Measurements from ENCODE around the gene SLCO3A1. TPM values are rescaled to one million over a fixed set of nuclear protein-coding genes. Genes with fewer than 3 reads are reported as not detected.

The SLCO3A1 gene
- total RNA-seq, 2 donors from 2014 or later = 13.0 to 15.1 TPM

- intact Hi-C loops (cut with DNase I, micrococcal nuclease) = no loop called here
- DNase-seq (no peak), ATAC-seq (no peak)
Observed at GRCh38 chr15:92149029-92149428, 295.5 kb downstream of the SLCO3A1 start.

DNA sequence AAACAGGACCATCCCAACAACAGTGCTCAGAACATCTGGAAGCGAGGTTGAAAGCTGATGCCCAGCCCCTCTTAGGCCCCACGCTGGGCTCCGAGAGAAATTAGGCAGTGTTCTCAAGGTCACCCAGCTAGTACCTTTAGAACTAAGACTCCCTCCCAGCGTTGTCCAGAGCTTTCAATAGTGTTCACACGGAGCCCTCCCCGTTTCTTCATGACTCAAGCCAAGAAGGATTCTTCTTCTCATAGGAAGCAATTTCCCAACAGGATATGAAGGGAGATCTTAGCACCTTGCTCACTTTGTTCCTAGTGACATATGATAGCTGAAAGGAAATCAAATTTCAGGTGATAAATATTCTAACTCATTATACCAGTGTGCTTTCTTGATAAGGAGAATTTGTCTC lies 296.0 kb downstream of the SLCO3A1 start:
- ATAC-seq (no peak), DNase-seq (no peak)
- intact Hi-C loops (cut with DNase I, micrococcal nuclease) = no loop called here

DNA sequence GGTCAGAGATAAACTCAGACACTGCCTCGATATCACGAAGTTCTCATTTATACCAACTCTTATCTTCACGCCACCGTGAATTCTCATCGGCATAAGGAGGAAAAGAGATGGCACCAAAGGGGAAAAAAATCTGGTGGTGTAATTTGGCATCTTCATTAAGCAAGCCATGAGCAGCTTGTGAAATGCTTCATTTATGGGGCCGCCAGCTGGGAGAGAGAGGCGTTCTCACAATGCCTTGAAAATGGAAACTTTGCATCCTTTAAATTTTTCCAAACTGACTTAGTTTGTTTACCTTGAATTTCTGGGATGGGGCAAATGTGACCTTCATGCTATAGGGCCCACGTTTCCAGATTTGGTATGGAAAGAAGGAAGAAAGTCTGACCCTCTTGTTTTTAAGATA lies 297.7 kb downstream of the SLCO3A1 start:
- intact Hi-C loops (cut with DNase I, micrococcal nuclease) = no loop called here
- no peak for ATAC-seq
- DNase-seq = no peak

DNA sequence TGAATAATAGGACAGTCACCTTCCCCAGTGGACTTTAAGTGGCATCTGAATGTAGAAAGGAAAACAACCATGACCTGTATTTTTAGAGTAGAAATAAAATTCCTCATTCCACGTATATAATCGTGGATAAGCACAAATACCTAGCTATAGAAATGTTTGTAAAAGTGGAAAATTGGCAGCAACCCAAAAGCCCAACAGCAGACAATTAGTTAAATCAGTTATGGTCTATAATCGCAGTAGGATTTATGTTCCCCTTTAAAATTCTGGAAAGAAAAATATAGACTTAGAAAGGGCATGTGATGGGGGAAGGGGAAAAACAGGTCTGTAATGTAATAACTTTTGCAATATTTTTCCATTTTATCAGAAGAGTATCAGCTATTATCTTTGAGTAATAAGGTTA lies 298.2 kb downstream of the SLCO3A1 start:
- ATAC-seq = no peak
- DNase-seq = no peak
- intact Hi-C loops (cut with DNase I, micrococcal nuclease) = no loop called here

DNA sequence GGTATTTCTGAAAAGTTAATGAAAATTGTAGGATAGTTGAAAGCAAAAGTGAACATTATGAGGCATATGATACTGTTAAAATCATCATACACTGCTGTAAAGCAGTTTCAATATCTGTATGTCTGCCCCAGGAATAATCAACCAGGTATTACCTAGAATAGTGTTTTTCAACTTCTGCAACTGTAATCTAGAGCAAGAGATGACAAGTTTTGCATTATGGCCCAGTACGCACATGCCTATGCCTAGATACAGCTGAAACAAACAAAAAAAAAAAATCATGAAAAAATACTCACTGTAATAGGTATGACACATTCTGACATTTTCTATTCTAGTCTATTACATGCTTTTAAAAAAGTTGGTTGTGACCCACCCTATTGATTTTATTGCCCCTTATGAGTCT lies 299.5 kb downstream of the SLCO3A1 start:
- no peak for ATAC-seq

DNA sequence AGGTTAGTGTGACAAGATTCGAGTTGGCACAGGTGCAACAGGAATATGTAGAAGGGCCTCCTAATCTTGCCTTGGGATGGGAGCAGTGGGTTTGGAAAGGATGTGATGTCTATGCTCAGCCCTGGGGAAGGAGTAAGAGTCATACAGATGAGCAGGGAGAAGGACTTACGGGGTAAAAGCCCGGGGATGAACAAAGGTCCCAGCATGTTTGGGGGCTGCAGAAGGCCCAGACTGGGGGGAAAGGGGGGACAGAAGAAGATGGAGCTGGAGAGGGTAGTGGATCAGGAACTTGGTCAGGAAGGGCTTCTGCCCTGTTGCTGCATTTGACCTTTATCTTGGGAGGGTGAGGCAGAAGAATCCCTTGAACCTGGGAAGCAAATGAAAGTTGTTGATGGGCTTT lies 300.1 kb downstream of the SLCO3A1 start:
- DNase-seq = no peak
- no peak for ATAC-seq
- intact Hi-C loops (cut with DNase I, micrococcal nuclease) = no loop called here

More for the DNA sequence above, 299.5 kb downstream of the SLCO3A1 start:
- no peak for DNase-seq
- intact Hi-C loops (cut with DNase I, micrococcal nuclease) = no loop called here

DNA sequence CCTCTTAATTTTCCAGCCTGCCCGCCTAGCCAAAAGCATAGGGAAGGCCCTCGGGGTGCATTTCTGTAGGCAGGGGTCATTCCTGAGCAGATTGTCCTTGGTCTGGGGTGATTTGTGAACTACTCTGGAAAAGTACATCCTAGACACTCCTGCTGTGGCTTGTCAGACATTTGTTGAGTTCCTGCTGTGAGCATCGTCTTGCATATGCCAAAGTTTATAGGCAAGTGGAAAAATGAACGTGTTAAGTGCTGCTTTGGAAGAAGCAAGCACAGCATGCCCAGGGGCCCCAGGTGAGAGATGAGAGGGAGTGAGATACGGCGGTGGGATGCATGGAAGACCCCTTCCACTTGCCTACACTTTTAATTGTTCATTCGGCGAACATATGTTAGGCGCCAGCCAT lies 302.4 kb downstream of the SLCO3A1 start:
- intact Hi-C loops (cut with DNase I, micrococcal nuclease) = no loop called here
- no peak for DNase-seq
- ATAC-seq = no peak

DNA sequence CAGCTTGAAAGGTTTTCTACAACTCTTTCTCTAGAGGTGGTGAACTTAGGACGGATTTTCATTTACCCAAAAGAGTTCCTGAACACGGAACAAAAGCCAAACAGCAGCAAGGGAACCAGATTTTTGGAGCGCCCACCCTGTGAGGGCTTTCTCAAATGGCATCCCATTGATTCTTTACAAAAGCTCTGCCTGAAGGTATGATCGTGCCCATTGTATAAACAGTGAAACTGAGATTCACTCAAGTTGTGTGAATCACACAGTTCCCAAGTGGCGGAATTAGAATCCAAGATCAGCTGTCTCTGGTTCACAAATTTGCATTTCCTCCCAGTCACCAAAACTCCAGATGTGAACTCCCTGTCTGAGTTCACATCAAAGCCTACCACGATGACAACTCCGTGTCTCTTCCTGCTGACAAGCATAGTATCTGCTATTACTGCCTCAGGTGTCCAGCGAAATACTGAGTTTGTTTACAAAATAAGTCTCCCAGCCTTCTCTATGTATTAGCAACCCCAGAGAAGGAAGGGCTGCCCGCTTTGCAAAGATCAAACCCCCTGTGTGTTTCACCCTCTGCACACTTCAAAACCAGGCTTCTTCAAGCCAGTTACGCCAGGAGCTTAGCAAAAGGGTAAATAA lies 304.3 kb downstream of the SLCO3A1 start:
- DNase-seq (no peak), ATAC-seq (no peak)
- intact Hi-C loops (cut with DNase I, micrococcal nuclease) = no loop called here

DNA sequence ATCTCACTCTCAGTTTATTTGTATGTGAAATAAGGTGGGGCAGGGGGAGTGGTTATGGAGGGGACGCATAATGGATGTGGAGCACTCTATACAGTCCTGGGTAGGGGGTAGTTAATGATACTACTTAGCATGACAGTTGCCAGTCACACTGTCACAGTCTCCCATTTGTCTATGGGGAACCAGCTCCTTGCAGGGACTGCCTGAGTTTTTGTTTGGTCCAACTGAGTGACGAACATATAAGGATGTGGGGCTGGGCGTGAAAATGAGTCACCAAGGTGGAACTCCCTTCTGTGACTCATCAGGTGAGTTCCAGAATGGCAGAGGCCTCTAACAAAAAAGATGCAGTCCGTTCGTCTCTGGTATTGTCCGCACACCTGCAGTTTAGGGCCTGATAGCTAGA lies 304.9 kb downstream of the SLCO3A1 start:
- intact Hi-C loops (cut with DNase I, micrococcal nuclease) = no loop called here
- peak; percentile 68 for ATAC-seq
- DNase-seq = no peak

DNA sequence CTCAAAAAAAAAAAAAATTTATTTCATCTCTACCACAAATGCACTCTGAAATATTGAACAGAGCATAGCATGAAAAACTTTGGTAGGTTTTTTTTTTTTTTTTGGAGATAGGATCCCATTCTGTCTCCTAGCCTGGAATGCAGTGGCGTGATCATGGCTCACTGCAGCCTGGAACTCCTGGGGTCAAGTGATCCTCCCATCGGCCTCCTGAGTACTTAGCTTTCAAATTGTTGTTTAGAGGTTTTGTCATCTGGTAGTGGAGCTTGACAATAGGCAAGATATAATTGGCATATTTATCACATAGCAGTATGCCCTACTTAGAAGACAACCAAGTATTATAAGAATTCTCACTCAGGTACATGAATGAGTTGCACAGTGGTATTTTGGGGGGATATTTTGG lies 306.0 kb downstream of the SLCO3A1 start:
- DNase-seq (no peak), ATAC-seq (no peak)
- intact Hi-C loops (cut with DNase I, micrococcal nuclease) = no loop called here

DNA sequence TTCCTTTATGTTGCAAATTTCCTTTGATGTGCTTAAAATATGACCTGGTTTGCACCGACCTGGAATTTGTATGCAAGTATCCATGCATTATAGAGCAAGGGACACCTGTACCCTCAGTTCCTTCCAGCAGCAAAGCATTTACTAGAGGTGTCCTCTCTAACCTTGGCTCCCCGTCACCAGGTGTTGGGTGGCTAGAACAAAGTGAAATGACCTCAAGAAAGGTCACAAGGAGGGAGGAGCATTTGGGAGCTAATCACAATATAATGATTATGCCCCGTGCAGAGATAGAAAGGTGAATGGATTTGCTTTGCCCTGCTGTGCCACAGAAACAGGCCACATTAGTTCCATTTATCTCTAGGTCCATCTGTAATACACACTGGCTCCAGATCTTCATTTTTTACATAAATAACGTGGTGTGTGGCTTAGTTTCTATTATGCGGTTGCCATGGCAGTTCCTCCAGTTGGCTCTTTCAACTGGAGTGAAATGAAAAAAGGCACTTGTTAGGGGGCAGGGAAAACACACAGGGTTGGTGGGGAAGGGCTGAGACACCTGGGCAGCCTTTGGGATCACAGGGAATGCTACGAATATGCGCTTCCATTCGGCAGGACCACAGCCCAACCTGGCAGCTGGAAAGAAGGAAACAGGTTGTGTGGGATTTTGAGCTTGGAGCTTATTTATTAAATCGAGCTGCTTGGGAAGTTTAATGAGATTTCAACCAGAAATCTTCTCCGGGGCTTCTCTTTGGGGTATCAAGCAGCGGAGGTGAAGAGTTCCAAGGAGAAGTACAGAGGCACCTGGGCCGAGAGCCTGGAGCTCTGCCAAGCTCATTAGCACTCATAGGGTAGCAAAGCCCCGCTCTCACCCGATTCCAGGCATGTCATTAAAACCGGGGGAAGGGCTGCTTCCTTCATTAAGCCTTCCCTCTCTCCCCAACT lies 306.7 kb downstream of the SLCO3A1 start:
- no peak for ATAC-seq
- intact Hi-C loops (cut with DNase I, micrococcal nuclease) = no loop called here
- DNase-seq = no peak

- peak; percentile 83 for ATAC-seq
- DNase-seq = no peak
- intact Hi-C loops (cut with DNase I, micrococcal nuclease) = no loop called here
Observed at GRCh38 chr15:92161039-92161670, 307.6 kb downstream of the SLCO3A1 start.

GRCh38 chr15:92162657-92163056 lies 309.1 kb downstream of the SLCO3A1 start:
- intact Hi-C loops (cut with DNase I, micrococcal nuclease) = no loop called here
- no peak for ATAC-seq

GRCh38 chr15:92163641-92164040 lies 310.1 kb downstream of the SLCO3A1 start:
- ATAC-seq (no peak), DNase-seq (no peak)
- intact Hi-C loops (cut with DNase I, micrococcal nuclease) = no loop called here

More at GRCh38 chr15:92162657-92163056, 309.1 kb downstream of the SLCO3A1 start:
- no peak for DNase-seq

GRCh38 chr15:92164327-92165000 lies 311.0 kb downstream of the SLCO3A1 start:
- intact Hi-C loops (cut with DNase I, micrococcal nuclease) = no loop called here
- DNase-seq = no peak
- ATAC-seq = peak; percentile 68

- ATAC-seq (no peak), DNase-seq (no peak)
- intact Hi-C loops (cut with DNase I, micrococcal nuclease) = no loop called here
Observed at GRCh38 chr15:92165001-92165346, 311.5 kb downstream of the SLCO3A1 start.

DNA sequence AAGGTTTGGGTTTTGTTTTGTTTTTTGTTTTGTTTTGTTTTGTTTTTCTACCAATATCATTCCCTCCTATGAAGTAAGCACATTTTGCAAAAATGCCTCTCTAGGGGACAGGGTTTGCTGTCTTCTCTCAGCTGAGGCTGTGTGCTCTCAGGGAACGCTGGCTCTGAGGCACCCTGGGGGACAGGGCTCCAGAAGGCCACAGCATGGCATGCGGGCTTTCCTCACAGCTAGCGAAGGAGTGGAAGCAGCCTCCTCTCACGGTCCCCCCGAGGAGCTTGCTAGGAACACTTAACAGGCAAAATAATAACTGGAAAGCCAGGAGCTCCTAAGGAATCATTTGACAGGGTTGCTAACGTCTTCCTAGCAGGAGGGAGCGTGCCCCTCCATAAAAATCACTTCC lies 312.5 kb downstream of the SLCO3A1 start:
- intact Hi-C loops (cut with DNase I, micrococcal nuclease) = no loop called here
- no peak for DNase-seq
- no peak for ATAC-seq

DNA sequence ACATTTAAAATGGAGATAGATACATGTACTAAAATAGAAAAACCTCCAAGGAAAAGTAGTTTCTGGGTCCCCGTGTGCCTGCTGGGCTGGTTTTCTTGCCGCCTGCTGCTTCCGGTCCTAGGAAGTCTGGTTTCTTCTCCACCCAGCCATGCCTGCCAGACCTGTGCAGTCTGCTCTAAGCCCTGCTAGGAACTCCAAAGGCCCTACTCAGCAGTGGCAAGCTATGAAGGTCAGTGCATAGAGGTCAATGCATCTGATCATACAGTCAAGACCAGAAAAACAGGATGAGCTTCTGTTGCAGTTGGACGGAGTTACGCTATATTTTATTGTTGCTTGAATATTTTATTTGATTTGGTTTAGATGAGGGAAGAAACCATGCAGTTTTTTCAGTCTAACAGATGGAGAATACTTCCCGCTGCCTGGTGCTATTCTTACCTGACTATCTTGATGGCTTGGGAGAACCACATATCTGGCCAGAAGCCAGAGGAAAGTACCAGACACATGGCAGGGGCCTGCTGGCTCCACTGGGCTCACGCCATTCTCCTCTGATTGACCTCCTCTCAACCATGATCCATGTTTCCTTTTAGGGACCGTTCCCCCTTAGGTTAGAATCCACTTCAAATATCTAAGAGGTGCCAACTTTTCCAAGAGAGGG lies 313.4 kb downstream of the SLCO3A1 start:
- no peak for DNase-seq
- ATAC-seq = peak; percentile 49
- intact Hi-C loops (cut with DNase I, micrococcal nuclease) = no loop called here

GRCh38 chr15:92167451-92167850 lies 313.9 kb downstream of the SLCO3A1 start:
- ATAC-seq = peak; percentile 92
- DNase-seq = peak; percentile 59 to 63
- intact Hi-C loops (cut with DNase I, micrococcal nuclease) = no loop called here

Data from left colon (tissue), 2 donors.